Endothelial cell (in vitro differentiated cells): ENCODE measurements around the gene FBXO9. TPM values are rescaled to one million over a fixed set of nuclear protein-coding genes. Genes with fewer than 3 reads are reported as not detected.

Experiments used
- DNase-seq: peaks from one replicate; pipeline ENCODE4 v3.0.0; 2021; ENCODE audit warnings: low spot score
- H3K27ac Mint-ChIP-seq: one replicate; pipeline ENCODE4 v1.8.0; 2021; ENCODE audit warnings: mixed read lengths, inconsistent platforms; ENCODE audit not compliant: unreplicated experiment
- H3K27me3 Mint-ChIP-seq: one replicate; pipeline ENCODE4 v1.8.0; 2021; ENCODE audit warnings: mild to moderate bottlenecking, moderate library complexity, mixed read lengths, inconsistent platforms; ENCODE audit not compliant: unreplicated experiment
- H3K36me3 Mint-ChIP-seq: one replicate; pipeline ENCODE4 v1.8.0; 2021; ENCODE audit warnings: mild to moderate bottlenecking, low read depth, mixed read lengths, inconsistent platforms; ENCODE audit not compliant: unreplicated experiment
- H3K4me1 Mint-ChIP-seq: one replicate; pipeline ENCODE4 v1.8.0; 2021; ENCODE audit warnings: mild to moderate bottlenecking, mixed read lengths, inconsistent platforms; ENCODE audit not compliant: unreplicated experiment
- H3K4me3 Mint-ChIP-seq: one replicate; pipeline ENCODE4 v1.8.0; 2021; ENCODE audit warnings: mild to moderate bottlenecking, mixed read lengths, inconsistent platforms; ENCODE audit not compliant: unreplicated experiment
- H3K9me3 Mint-ChIP-seq: one replicate; pipeline ENCODE4 v1.8.0; 2021; ENCODE audit warnings: mixed read lengths, inconsistent platforms; ENCODE audit not compliant: unreplicated experiment
- CTCF ChIP-seq: fragments of 200-600 bp; sonication (generic); IDR thresholded peaks from one replicate; pipeline ENCODE4 v1.5.0; 2021; ENCODE audit warnings: antibody characterized with exemption; ENCODE audit not compliant: unreplicated experiment
- total RNA-seq: library from RNA; stranded (reverse); fragmentation: NEBNext Ultra II Directional; extraction: Animal tissue kit (Norgen Biotek cat#: 25700); gene quantifications from one replicate; pipeline ENCODE4 v1.2.1, GENCODE V29; 2021; ENCODE audit not compliant: unreplicated experiment

FBXO9 gene
- total RNA-seq, 1 donor from 2014 or later, result 61.5 TPM

DNA sequence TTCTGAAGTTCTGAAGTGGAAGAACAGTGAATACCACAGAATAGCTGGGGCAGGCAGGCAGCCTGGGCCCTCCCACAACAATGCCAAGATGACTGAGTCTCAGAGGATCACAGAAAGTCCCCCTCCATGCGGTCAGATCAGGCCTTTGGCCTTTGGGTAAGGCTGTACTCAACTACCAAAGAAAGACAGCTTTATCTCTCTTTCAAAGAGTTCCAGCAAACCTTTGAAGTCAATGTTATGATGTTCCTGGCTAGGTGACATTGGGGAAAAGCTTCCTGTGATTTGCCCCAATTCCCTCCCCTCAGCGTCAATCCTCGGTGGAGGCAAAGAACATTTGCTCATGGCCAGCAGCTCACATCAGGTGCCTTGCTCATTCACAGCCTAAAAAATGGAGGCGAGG, 10.7 kb upstream of the FBXO9 start:
- Mint-ChIP-seq H3K27me3 (peaks cover 3% of the 10 kb centered on the region), H3K27ac (no peak overlapping the region), H3K36me3 (peaks cover 15% of the 10 kb centered on the region), H3K4me1 (peaks cover 28% of the 10 kb centered on the region), H3K9me3 (no peaks in the 10 kb centered on the region), H3K4me3 (no peak overlapping the region)
- TF ChIP-seq CTCF, result no peak
- DNase-seq, result no peak

DNA sequence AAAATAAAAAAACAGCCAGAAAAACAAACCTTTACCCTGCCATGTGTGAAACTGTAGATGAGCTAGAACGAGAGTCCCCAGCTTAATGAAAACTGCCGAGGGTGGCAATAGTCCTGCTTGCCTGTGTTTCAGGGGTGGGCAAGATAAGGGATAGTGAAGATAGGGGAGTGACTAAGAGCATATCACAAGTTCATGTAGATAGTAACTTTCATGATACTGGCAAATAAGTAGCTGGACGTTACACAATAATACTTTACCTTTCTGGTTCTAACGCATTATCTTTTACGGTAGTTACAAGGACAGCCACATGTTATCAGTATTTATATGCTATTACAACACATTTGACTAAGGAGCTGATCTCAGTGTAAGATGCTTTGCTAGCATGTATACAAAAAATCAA, 9.3 kb upstream of the FBXO9 start:
- Mint-ChIP-seq H3K27ac (no peak overlapping the region), H3K4me1 (peaks cover 42% of the 10 kb centered on the region), H3K9me3 (no peaks in the 10 kb centered on the region), H3K36me3 (peaks cover 17% of the 10 kb centered on the region), H3K27me3 (peaks cover 8% of the 10 kb centered on the region), H3K4me3 (no peak overlapping the region)
- no peak for TF ChIP-seq CTCF
- DNase-seq, result no peak

- H3K27me3 Mint-ChIP-seq, result peaks cover 11% of the 10 kb centered on the region
- peaks cover 46% of the 10 kb centered on the region for H3K4me1 Mint-ChIP-seq
- no peak overlapping the region for H3K4me3 Mint-ChIP-seq
- no peaks in the 10 kb centered on the region for H3K9me3 Mint-ChIP-seq
- H3K27ac Mint-ChIP-seq, result no peak overlapping the region
- peaks cover 20% of the 10 kb centered on the region for H3K36me3 Mint-ChIP-seq
- TF ChIP-seq CTCF, result no peak
- no peak for DNase-seq
These were observed 8.9 kb upstream of the FBXO9 start for GRCh38 chr6:53056273-53056672.

GRCh38 chr6:53058388-53059195, 6.6 kb upstream of the FBXO9 start:
- peaks cover 11% of the 10 kb centered on the region for H3K36me3 Mint-ChIP-seq
- TF ChIP-seq CTCF, result no peak
- H3K4me1 Mint-ChIP-seq, result peaks cover 52% of the 10 kb centered on the region
- H3K27me3 Mint-ChIP-seq, result peaks cover 13% of the 10 kb centered on the region
- DNase-seq, result no peak
- peak overlapping the region; percentile 97 for H3K4me3 Mint-ChIP-seq
- no peak overlapping the region for H3K27ac Mint-ChIP-seq
- no peaks in the 10 kb centered on the region for H3K9me3 Mint-ChIP-seq
